Lower leg skin (tissue), 4 donors: ENCODE results near the gene OR10G3. TPM values are rescaled to one million over a fixed set of nuclear protein-coding genes. Genes with fewer than 3 reads are reported as not detected.
A peak's percentile ranks its signal among the peaks of the same experiment; 100 is the strongest.

Experiments used
- DNase-seq, 2 donors: peaks; one replicate each; pipeline ENCODE4 v3.0.0-alpha.2; 2019; ENCODE audit warnings: low spot score in 2 of 2
- H3K4me3 ChIP-seq: fragments of 200-600 bp; sonication (generic); 2 replicates; pipeline ENCODE4 v1.5.1; 2017; ENCODE audit warnings: mild to moderate bottlenecking, low read depth; ENCODE audit not compliant: poor library complexity, severe bottlenecking
- POLR2A ChIP-seq, 2 donors: fragments of 450-650 bp; IDR thresholded peaks; one replicate each; pipeline ENCODE4 v1.6.1; 2016 to 2017; ENCODE audit warnings: antibody characterized with exemption in 2 of 2, mild to moderate bottlenecking in 1 of 2, moderate library complexity in 1 of 2
- WGBS, 2 donors: methylation state at CpG; one replicate each; pipeline ENCODE4 v1.1.5; 2018; 5-methylcytosine and 5-hydroxymethylcytosine counted together
- intact Hi-C: fragments of 100-400 bp; cut with DNase I; formaldehyde crosslinking; loops from one replicate; pipeline ENCODE4 v1.15.0; 2023; ENCODE audit warnings: low total_unique reads
- total RNA-seq, 4 donors: library from RNA; depleted of rRNA; stranded (reverse); fragments of >200 nt; gene quantifications; one replicate each; pipeline ENCODE4 v1.1.0, GENCODE V29; 2016
- TF ChIP-seq, protein P1 (sequence below), 3 donors: fragments of 450-650 bp; IDR thresholded peaks; one replicate each; pipeline ENCODE4 v1.5.1; 2016; ENCODE audit warnings: antibody characterized with exemption in 3 of 3, mild to moderate bottlenecking in 3 of 3, moderate library complexity in 2 of 3

The OR10G3 gene
- total RNA-seq, 4 donors from 2014 or later, result not detected

GRCh38 chr14:21541413-21542074 is 38.3 kb downstream of the OR10G3 start:
- TF ChIP-seq POLR2A (IDR thresholded peaks at IDR 0.05), result no peak
- TF ChIP-seq, protein P1, sequence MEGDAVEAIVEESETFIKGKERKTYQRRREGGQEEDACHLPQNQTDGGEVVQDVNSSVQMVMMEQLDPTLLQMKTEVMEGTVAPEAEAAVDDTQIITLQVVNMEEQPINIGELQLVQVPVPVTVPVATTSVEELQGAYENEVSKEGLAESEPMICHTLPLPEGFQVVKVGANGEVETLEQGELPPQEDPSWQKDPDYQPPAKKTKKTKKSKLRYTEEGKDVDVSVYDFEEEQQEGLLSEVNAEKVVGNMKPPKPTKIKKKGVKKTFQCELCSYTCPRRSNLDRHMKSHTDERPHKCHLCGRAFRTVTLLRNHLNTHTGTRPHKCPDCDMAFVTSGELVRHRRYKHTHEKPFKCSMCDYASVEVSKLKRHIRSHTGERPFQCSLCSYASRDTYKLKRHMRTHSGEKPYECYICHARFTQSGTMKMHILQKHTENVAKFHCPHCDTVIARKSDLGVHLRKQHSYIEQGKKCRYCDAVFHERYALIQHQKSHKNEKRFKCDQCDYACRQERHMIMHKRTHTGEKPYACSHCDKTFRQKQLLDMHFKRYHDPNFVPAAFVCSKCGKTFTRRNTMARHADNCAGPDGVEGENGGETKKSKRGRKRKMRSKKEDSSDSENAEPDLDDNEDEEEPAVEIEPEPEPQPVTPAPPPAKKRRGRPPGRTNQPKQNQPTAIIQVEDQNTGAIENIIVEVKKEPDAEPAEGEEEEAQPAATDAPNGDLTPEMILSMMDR (IDR thresholded peaks at IDR 0.05), result no peak
- H3K4me3 ChIP-seq, result no peak overlapping the region
- intact Hi-C loops, result no loop called here
- no peak for DNase-seq
- 86 to 88% methylated on average over 9 of the region's 9 CpGs for WGBS, 2 donors

DNA sequence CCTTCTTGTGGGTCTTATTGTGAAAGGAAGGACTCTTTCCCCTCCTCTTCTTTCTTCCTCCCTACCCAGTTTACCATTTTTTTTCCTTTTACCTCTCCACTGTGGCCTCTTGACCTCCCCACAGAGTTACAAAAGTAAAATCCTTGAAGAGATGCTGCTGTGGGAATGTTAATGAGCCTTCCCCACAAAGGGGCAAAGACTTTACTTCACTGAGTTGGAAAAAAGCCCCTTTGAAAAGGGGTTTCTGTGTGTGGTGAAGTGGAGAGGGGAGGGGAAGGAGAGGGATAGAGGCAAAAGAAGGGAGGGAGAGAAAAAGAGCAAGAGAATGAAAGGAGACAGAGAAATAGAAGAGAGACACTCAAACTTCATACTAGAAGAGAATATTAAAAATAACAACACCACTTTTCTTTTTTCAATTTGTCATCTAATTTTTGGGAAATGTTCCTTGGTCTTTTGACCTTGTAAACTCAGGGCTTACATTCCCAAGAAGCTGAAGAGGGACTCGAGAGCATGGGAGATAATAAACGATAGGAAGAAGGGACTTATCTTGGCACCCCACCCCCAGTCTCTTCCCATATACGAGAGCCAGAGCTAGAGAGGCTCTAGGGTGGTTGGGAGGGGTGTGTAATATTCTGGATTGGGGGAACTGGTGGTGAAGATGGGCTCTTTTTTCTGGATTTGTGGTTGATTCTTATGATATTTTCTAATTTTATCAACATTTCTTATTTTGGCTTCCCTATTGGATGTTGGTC is 40.5 kb downstream of the OR10G3 start:
- no peak for DNase-seq
- TF ChIP-seq, protein P1 (IDR thresholded peaks at IDR 0.05), result no peak
- TF ChIP-seq POLR2A (IDR thresholded peaks at IDR 0.05), result no peak
- 38 to 44% methylated on average over 3 of the region's 3 CpGs for WGBS, 2 donors
- intact Hi-C loops, result no loop called here
- no peak overlapping the region for H3K4me3 ChIP-seq

DNA sequence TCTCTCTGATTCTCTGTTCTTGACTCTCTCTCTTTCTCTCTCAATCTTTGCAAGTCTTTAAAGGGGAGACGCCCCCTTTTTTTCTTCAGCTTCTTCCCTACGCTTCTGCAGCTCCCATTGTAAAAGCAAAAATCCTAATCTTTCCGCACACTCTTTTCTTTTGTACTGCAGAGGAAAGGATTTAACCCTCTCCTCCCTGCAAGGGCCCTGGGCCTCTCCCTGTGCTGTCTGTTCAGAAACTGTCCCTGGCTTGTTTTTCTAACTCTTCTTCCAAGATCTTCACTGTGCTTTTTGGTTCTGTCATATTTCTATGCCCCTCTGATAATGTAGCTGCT is 42.8 kb downstream of the OR10G3 start:
- WGBS, 2 donors, result 11 to 18% methylated on average over 3 of the region's 3 CpGs
- DNase-seq, result no peak
- no peak overlapping the region for H3K4me3 ChIP-seq
- TF ChIP-seq, protein P1 (IDR thresholded peaks at IDR 0.05), result no peak
- TF ChIP-seq POLR2A (IDR thresholded peaks at IDR 0.05), result no peak
- intact Hi-C loops, result no loop called here

- TF ChIP-seq, protein P1 (IDR thresholded peaks at IDR 0.05), result no peak
- no peak for TF ChIP-seq POLR2A (IDR thresholded peaks at IDR 0.05)
- H3K4me3 ChIP-seq, result no peak overlapping the region
- peak in 1 of 2 donors; percentile 12 for DNase-seq
- intact Hi-C loops, result no loop called here
- WGBS, 2 donors, result 5 to 6% methylated on average over 22 to 25 of the region's 25 CpGs
Observed at GRCh38 chr14:21536418-21537089, 43.3 kb downstream of the OR10G3 start.

DNA sequence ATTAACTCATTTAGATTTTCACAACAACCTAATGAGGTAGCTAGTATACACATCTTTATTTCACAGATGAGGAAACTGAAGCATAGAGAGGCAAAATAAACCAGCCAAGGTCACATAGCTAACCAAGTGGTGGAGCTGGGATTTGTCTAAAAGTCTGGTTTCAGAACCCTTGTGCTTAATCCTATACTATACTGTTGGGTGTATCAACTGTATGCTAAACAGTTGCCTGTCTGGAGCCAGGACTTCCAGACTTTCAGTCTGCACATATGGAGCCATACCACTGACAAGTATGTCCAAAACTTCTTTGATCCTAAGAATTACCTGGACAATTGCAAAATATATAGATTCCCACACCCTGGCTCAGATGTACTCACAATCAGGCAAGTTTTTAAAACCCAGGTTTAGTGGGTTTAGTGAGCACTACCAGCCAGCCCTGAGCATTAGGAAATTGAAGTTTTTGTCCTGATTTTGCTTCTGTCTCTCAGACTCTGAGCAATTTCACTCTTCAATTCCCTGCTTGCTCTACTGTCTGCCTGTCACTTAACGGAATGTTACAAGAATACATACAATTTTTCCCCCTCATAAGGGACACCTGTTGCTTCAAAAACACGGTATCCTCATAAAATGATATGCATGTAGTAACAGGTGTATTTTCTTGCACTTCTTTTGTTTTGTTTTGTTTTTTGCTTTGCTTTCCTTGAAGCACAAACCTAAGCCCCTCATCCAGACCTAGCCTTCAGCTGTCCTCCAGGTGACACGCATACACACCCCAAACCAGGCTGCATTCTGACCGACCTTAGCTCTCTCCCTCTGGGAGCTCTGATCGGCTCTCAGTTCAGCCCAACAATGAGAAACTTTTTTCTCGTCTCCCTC is 44.1 kb downstream of the OR10G3 start:
- TF ChIP-seq, protein P1 (IDR thresholded peaks at IDR 0.05), result no peak
- no peak for TF ChIP-seq POLR2A (IDR thresholded peaks at IDR 0.05)
- intact Hi-C loops, result no loop called here
- WGBS, 2 donors, result 26 to 37% methylated on average over 6 of the region's 6 CpGs
- DNase-seq, result no peak
- H3K4me3 ChIP-seq, result no peak overlapping the region
